HG02943 (cell line): Measurements from ENCODE around the gene MFSD6.

Experiments
- ATAC-seq: cut with Tn5 transposase; IDR thresholded peaks from one replicate; pipeline ENCODE4 v1.9.1; 2021; ENCODE audit warnings: mild to moderate bottlenecking, low read depth, moderate library complexity; ENCODE audit not compliant: unreplicated experiment

MFSD6 gene

DNA sequence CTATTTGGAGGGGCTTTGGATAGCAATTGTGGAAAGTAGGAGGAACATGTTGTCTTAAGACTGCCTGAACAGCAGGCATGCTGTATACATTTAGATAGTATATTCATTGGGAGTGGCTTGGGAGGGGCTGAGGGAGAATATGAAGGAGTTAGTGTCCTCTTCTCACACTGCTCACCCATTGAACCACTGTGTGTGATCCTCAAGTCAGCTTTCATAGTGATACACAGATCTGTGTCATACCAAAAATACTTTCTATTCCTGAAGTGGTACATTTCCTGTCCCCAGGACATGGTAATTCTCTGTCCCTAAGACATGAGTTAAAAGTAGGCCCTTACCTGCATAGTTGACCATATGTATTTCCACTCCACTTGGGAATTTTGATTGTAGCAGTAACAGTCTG is 116.8 kb downstream of the MFSD6 start:
- no peak for ATAC-seq

GRCh38 chr2:190526105-190526750 is 118.1 kb downstream of the MFSD6 start:
- ATAC-seq, result no peak

GRCh38 chr2:190527214-190527613 is 119.1 kb downstream of the MFSD6 start:
- ATAC-seq, result no peak

DNA sequence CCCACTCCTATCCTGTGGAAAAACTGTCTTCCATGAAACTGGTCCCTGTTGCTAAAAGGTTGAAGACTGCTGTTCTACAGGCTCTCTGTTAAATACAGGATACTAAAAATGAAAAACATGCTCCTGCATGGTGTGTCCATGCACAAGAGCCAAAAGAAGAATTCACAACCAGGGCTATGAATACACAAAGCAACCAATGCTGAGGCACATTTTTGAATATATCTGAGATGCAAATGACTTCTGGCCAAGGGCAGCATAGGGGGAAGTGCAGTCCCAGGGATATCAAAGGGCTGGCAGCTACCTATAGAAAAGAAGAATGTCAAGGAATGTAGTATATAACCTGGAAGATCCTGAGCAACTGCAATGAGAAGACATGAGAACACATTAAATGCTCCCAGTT is 119.8 kb downstream of the MFSD6 start:
- ATAC-seq, result no peak

GRCh38 chr2:190528521-190529001 is 120.4 kb downstream of the MFSD6 start:
- no peak for ATAC-seq

- no peak for ATAC-seq
These were observed 121.5 kb downstream of the MFSD6 start for GRCh38 chr2:190529486-190530247.

DNA sequence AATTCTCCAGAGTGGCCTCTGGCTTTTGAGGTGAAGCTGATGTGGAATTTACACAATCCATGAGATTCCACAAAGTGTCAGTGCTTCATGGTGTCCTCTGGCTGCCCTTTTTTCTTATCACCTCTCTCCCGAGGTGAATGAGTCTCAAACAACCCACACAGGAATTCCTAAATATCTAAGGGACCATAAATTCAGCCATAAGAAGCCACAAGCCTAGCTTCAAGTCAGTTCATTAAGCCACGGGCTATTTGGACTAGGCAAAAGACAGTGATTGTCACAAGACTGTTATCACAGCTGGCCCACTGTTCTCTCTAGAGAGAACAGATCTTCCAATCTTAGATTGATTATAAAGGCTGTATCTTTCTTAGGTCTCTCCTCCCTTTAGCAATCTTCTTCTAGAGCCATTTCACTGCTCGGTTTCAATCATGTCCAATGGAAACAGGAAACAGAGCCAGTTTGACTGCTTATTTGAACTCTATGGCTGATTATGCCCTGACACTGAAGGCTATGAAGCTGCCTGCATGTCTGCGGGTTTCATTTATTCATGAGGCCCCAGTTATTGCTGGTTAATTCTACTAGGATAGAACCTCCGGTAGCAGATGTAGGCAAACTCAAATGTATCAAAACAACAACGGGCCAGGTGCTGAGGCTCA is 122.2 kb downstream of the MFSD6 start:
- no peak for ATAC-seq

GRCh38 chr2:190532581-190532980 is 124.4 kb downstream of the MFSD6 start:
- ATAC-seq, result no peak

- no peak for ATAC-seq
These were observed 125.2 kb downstream of the MFSD6 start for GRCh38 chr2:190533175-190533967.

DNA sequence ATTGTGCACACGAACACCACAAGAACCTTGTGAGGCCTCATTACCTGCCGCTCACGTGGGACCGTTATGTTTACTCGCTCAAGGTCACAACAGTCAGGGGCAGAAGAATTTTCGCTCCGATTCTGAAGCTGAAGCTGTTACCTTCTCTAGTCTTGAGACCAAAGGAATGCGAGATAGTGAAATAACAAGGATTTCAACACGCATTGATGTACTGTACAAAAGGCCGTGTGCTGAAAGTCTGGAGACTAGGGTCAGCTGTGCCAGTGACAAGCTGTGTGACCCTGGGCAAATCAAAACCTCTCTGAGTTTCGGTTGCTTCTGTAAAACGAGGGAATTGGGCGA is 125.8 kb downstream of the MFSD6 start:
- peak; percentile 32 for ATAC-seq

DNA sequence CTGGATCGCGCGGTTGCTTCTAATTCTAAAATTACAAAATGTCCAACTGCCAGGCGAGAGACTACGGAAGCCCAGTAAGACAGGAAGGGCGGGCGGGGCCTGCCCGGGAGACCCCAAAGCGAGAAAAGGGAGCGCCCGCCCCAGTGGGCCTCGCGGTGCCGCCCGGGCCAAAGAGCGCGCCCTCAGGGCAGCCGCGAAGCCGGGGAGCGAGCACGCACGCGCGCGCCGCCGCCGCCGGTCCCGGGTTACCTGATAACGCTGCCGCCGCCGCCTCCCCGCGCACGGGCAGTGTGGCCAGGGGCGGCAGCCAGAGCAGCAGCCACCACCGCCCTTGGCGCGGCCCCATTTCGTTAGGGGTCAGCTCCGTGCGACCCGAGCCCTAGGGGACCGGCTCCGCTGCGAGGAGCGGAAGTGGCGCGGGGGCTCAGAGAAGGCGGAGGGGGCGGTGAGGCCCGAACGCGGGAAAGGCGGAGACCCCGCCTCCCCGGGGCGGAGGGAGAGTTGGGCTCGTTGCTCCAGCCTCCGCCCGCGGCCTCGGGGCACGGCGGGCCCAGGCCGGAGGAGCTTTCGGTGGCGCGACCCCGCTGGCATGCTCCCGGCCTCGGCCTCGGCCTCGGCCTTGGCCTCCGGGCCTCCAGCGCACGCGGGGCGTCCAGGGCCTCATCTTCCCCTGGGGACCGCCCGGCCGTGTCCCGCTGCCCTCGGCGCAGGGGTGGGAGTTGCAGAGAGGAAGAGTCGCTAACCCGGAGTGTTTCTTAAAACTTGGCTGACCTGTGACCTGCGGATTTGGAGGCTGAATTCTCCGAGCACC is 126.4 kb downstream of the MFSD6 start, which contains the start of gene NEMP2:
NEMP2 (minus strand) TSS at position 413 of the 811 bp plus-strand sequence; CDS start at position 346, 67 bp downstream.
- peak; percentile 69 for ATAC-seq

DNA sequence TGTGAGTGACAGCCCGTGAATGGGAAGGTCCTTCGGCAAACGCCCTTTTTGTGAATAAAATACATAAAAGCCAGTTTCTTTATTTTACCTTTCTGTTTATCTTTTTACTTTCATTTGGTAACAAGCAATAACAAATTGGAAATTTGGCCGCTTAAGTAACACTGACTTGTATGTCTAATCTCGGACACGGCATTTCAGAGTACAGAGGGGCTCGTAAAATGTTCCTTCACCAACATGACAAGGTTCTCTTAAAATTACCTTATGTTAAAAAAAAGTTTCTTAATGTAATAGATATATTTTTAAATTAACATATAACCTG is 126.9 kb downstream of the MFSD6 start:
- ATAC-seq, result no peak

DNA sequence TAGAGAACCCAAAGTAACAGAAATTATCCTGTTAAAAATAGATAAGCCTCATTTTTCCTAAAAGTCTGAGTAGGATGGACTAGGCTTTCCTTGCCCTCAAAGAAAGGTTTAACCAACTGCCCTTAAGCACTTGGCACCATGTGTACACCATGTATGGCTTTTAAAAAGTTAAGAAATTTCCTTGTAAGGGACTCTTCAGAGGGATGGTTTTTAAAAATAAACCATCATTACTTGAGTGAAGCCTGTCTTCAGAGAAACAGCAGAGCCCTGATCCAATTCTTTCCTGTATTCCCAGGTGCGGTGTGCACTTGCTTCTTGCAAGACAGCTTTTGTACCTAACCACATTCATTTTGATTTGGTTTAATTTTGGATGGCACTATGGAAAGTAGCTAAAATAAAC is 127.4 kb downstream of the MFSD6 start:
- ATAC-seq, result no peak

DNA sequence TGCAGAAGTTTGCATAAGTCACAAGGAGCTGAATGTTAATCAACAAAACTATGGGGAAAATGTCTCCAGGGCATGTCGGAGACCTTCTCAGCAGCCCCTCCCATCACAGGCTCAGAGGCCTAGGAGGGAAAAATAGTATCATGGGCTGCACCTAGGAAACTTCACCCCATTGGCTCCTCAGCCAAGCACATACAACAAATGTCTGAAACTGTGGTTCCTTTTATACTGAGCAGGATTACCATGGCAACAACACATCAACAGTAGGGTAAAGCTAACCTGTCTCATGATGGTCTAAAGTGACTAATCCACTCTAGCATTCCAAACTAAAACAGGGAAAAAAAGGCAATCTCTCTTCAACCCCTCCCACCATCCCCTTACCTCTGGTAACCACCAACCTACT is 129.6 kb downstream of the MFSD6 start:
- no peak for ATAC-seq

GRCh38 chr2:190538201-190538600 is 130.0 kb downstream of the MFSD6 start:
- no peak for ATAC-seq

DNA sequence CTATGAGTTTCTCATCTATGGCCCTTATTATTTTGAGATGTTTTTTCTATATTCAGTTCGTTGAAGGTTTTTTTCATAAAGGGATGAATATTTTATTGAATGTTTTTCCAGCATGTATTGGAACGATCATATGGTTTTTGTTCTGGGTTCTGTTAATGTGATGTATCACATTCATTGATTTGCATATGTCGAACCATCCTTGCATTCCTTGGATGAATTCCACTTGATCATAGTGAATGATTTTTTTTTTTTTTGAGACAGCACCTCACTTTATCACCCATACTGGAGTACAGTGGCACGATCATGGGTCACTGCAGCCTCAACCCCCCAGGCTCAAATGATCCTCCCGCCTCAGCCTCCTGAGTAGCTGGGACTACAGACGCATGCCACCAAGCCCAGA is 131.9 kb downstream of the MFSD6 start:
- no peak for ATAC-seq

GRCh38 chr2:190545093-190545492 is 136.9 kb downstream of the MFSD6 start:
- no peak for ATAC-seq

- no peak for ATAC-seq
These were observed 137.6 kb downstream of the MFSD6 start for GRCh38 chr2:190545555-190546385.

GRCh38 chr2:190546734-190547133 is 138.6 kb downstream of the MFSD6 start:
- no peak for ATAC-seq
